GM15510 (cell line): ENCODE measurements around the gene TM2D1.

Experiments
- POLR2A ChIP-seq: IDR thresholded peaks from 3 replicates; pipeline ENCODE4 v1.6.1; 2011; ENCODE audit warnings: borderline replicate concordance; ENCODE audit not compliant: insufficient read length; ENCODE audit errors: extremely low read depth

TM2D1 gene

DNA sequence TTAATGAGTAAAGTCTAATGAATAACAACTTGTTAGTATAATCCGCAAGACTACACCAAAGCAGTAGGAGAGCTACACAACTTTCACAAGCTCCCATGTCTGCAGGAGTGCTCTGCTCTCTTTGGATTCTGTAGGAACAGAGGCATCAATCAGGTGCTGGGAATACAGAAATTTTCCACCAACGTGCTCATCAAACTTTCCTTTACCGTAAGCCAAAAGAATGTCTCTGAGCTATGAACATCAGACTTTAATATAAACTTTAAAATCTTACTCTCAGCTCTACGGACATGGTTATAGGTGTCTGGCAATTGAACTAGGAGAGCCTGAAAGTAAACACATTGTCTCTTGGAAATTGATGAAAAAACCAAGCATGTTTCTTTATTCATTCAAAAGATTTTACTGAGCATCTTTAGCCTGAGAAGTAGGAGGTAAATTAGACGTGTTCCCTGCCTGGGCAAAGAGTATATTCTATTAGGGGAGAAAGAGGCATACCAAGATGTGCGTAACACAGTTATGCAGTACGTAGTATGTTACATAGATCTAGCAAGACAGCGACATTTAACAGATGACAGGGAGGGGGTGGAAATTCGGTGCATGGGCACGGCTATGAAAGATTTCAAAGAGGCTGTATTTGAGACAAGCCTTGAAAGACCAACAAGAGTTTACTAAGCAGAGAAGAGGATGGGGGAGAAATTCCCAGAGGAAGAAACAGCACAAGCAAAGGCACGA lies 85.2 kb downstream of the TM2D1 start:
- TF ChIP-seq POLR2A: no peak

DNA sequence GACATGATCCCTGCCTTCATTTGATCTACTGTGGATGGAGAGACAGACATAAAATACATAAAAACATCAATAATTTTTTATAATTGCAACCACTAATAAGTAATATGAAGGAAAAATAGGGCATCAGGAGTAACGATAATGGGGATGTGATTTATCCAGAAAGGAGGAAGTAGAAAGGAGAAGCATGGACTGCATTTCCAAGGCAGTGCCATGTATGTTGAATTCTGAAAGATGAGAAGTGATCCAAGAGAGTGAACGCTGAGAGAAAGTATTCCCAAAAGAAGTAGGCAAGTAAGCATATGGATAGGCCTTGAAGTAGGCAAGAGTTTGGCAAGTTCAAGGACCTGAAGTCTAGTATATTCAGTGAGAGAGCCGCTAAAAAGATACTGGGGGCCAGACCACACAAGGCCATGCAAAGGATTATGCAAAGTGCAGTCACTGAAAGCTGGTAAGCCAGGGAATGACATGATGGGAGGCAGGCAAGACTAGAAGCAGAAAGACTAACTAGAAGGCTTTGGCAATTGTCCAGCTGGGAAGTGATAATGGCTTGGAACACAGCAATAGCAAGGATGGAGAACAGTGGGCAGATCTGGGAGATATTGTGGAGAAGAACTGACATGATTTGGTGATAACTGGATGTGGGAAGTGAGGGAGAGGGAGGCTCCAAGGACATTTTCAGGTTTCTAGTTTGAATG lies 85.9 kb downstream of the TM2D1 start:
- TF ChIP-seq POLR2A: no peak

- TF ChIP-seq POLR2A: no peak
Observed at GRCh38 chr1:61638296-61638695, 86.6 kb downstream of the TM2D1 start.

DNA sequence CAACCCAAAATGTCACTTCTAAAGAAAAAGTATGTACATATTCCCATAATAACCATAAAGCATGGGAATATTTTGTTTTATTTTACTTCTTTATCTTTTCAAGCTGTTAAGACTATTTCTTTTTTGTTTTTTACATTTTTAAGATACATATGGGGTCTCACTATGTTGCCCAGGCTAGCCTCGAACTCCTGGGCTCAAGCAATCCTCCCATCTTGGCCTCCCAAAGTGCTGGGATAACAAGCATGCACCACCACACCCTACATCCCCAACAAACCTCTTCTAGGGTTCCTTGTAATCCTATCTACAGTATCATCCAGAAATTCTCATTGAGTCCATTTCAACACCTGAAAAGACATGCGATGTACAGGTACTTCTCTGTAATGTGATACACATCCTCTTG lies 87.5 kb downstream of the TM2D1 start:
- no peak for TF ChIP-seq POLR2A

DNA sequence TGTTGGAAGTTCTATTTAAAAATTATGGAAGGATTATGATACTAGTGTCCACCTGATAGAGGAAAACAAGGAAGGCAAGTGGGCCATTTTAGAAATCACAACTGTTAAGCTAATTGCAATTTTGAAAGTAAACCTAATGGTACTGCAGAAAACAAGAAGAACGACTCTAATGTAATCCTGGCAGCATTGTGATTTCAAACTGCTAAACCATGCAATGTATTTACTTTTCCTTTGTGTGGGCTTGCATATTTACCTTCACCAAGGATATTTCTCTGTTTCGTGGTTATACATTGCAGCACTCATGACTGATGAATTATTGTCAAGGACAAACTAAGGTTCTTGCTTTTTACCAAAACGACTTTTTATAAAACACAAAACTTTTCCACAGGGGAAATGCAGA lies 88.1 kb downstream of the TM2D1 start:
- TF ChIP-seq POLR2A: no peak

DNA sequence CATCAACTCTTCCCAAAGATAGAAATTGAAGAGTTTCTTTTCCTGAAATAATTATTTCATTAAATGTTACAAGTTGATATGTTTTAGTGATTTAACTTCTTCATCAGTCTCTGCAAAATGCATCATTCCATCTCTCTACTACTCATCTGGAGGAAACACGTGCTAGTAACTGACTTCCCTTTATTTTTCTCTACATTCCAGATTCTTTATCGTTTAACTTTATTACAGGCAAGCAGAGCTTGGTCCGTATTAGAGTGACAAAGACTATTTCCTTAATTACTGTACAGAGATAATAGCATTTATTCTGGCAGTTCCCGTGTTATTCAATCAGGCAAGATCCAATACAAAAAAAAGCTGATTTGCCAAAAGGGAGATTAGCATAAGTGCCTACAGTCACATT lies 88.6 kb downstream of the TM2D1 start:
- TF ChIP-seq POLR2A: no peak

GRCh38 chr1:61635557-61635956 lies 89.4 kb downstream of the TM2D1 start:
- no peak for TF ChIP-seq POLR2A

DNA sequence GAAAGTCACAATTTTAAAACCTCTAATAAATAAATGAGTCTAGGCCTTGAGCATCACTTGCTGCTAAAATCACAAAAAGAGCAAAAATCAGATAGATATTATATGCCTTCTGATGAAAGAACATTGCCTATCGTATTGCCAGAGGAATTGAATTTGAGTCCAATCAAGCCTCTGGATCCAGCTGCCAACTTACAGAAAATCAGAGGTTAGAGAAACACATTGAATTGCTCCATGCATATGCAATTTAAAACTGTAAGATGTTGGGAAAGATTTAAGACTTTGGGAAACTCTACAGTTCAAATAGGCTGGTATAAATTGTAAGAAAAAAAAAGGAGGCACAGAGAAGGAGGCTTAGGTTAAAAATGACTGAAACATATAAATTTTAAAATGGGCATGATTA lies 93.5 kb downstream of the TM2D1 start:
- TF ChIP-seq POLR2A: no peak
